PC-3 (cell line): ENCODE measurements around the gene ADORA3. TPM values are rescaled to one million over a fixed set of nuclear protein-coding genes. Genes with fewer than 3 reads are reported as not detected.

Source experiments
- ATAC-seq: fragments of 200-7000 bp; cut with Tn5 transposase; 2 replicates; pipeline ENCODE4 v1.9.1; 2020; ENCODE audit warnings: mild to moderate bottlenecking, moderate library complexity
- BruUV-seq: library from RNA; stranded (reverse); fragments of 400-500 nt; replicated peaks from 2 replicates; lab custom pipeline; 2021; lab: Mats Ljungman, UMichigan
- CTCF ChIA-PET: fragments of 300-600 bp; sonication (Branson Sonifier 250); formaldehyde crosslinking; loops from one replicate; lab custom pipeline; 2022; ENCODE audit warnings: antibody characterized with exemption; lab: Charles Lee
- POLR2A ChIA-PET: fragments of 300-600 bp; sonication (Branson Sonifier 250); formaldehyde crosslinking; loops from one replicate; lab custom pipeline; 2022; ENCODE audit warnings: antibody characterized with exemption; ENCODE audit not compliant: unreplicated experiment; lab: Charles Lee
- DNase-seq: peaks from one replicate; pipeline ENCODE4 v3.0.0-alpha.2; 2015
- H2AFZ ChIP-seq: fragments of 300-600 bp; sonication (generic); 2 replicates; pipeline ENCODE4 v1.6.0; 2016; ENCODE audit warnings: antibody characterized with exemption, low read length
- H3F3A ChIP-seq: fragments of 300-600 bp; sonication (generic); one replicate; pipeline ENCODE4 v1.6.0; 2017; ENCODE audit warnings: antibody characterized with exemption, low read length, control low read depth, mild to moderate bottlenecking; ENCODE audit not compliant: unreplicated experiment
- H3K27ac ChIP-seq: fragments of 300-600 bp; sonication (generic); 2 replicates; pipeline ENCODE4 v1.5.1; 2016; ENCODE audit warnings: mild to moderate bottlenecking, low read length
- H3K27me3 ChIP-seq: fragments of 300-600 bp; sonication (generic); 2 replicates; pipeline ENCODE4 v1.6.1; 2016; ENCODE audit warnings: low read length, mixed read lengths
- H3K36me3 ChIP-seq: fragments of 300-600 bp; sonication (generic); 2 replicates; pipeline ENCODE4 v1.6.1; 2016; ENCODE audit warnings: low read depth, mixed run types, low read length, mixed read lengths
- H3K4me1 ChIP-seq: fragments of 300-600 bp; sonication (generic); 2 replicates; pipeline ENCODE4 v1.5.1; 2016; ENCODE audit warnings: low read length; ENCODE audit not compliant: insufficient read depth
- H3K4me2 ChIP-seq: fragments of 300-600 bp; sonication (generic); 2 replicates; pipeline ENCODE4 v1.6.0; 2016; ENCODE audit warnings: low read length
- H3K4me3 ChIP-seq: fragments of 300-600 bp; sonication (generic); 2 replicates; pipeline ENCODE4 v1.5.1; 2016; ENCODE audit warnings: mild to moderate bottlenecking, low read length, mixed read lengths
- H3K79me2 ChIP-seq: fragments of 300-600 bp; sonication (generic); 2 replicates; pipeline ENCODE4 v1.6.1; 2017; ENCODE audit warnings: low read length, mixed read lengths
- H3K9ac ChIP-seq: fragments of 300-600 bp; sonication (generic); 2 replicates; pipeline ENCODE4 v1.6.0; 2016; ENCODE audit warnings: mild to moderate bottlenecking, low read length
- H3K9me2 ChIP-seq: fragments of 300-600 bp; sonication (generic); replicated peaks from 2 replicates; pipeline ENCODE4 v1.6.1; 2016; ENCODE audit warnings: mixed run types, low read length, mixed read lengths
- H3K9me3 ChIP-seq: fragments of 300-600 bp; sonication (generic); 2 replicates; pipeline ENCODE4 v1.6.1; 2016; ENCODE audit warnings: low read length, mixed read lengths
- H4K20me1 ChIP-seq: fragments of 300-600 bp; sonication (generic); 2 replicates; pipeline ENCODE4 v1.6.1; 2016; ENCODE audit warnings: low read length, mixed read lengths
- EZH2 ChIP-seq: fragments of 300-600 bp; sonication (generic); IDR thresholded peaks from one replicate; pipeline ENCODE4 v1.6.1; 2017; ENCODE audit warnings: antibody characterized with exemption, mild to moderate bottlenecking, low read length; ENCODE audit not compliant: unreplicated experiment
- EZH2phosphoT487 ChIP-seq: fragments of 300-600 bp; sonication (generic); IDR thresholded peaks from 2 replicates; pipeline ENCODE4 v1.6.1; 2018; ENCODE audit warnings: mild to moderate bottlenecking, antibody characterized with exemption, low read length, borderline replicate concordance
- intact Hi-C: fragments of 100-400 bp; cut with micrococcal nuclease; formaldehyde crosslinking; loops from 2 replicates; pipeline ENCODE4 v1.9.0; 2023
- total RNA-seq: library from RNA; depleted of rRNA; stranded (reverse); fragments of >200 nt; gene quantifications from 2 replicates; pipeline ENCODE4 v1.2.3, GENCODE V29; 2014
- TF ChIP-seq, protein P1 (sequence below): fragments of 300-600 bp; sonication (generic); conservative IDR thresholded peaks from 2 replicates; pipeline ENCODE4 v1.5.1; 2017; ENCODE audit warnings: antibody characterized with exemption, low read depth, mild to moderate bottlenecking, low read length

The ADORA3 gene
- total RNA-seq, 1 experiment from 2014 or later: not detected

GRCh38 chr1:111497592-111497991 lies 5.8 kb downstream of the ADORA3 start:
- H3K79me2 ChIP-seq: no peaks in the 10 kb centered on the region
- no peaks in the 10 kb centered on the region for H3K4me1 ChIP-seq
- H2AFZ ChIP-seq: no peak overlapping the region
- BruUV-seq: no TSS peak
- intact Hi-C loops: no loop called here
- H3K9ac ChIP-seq: no peak overlapping the region
- DNase-seq: no peak
- no peak for ATAC-seq
- H3K27ac ChIP-seq: no peak overlapping the region
- no peaks in the 10 kb centered on the region for H3K9me2 ChIP-seq
- H3K27me3 ChIP-seq: peaks cover 14% of the 10 kb centered on the region
- CTCF ChIA-PET: no interaction called here
- no peaks in the 10 kb centered on the region for H4K20me1 ChIP-seq
- no peaks in the 10 kb centered on the region for H3K9me3 ChIP-seq
- H3K36me3 ChIP-seq: no peaks in the 10 kb centered on the region
- H3K4me2 ChIP-seq: no peak overlapping the region
- H3K4me3 ChIP-seq: no peak overlapping the region
- TF ChIP-seq, protein P1, sequence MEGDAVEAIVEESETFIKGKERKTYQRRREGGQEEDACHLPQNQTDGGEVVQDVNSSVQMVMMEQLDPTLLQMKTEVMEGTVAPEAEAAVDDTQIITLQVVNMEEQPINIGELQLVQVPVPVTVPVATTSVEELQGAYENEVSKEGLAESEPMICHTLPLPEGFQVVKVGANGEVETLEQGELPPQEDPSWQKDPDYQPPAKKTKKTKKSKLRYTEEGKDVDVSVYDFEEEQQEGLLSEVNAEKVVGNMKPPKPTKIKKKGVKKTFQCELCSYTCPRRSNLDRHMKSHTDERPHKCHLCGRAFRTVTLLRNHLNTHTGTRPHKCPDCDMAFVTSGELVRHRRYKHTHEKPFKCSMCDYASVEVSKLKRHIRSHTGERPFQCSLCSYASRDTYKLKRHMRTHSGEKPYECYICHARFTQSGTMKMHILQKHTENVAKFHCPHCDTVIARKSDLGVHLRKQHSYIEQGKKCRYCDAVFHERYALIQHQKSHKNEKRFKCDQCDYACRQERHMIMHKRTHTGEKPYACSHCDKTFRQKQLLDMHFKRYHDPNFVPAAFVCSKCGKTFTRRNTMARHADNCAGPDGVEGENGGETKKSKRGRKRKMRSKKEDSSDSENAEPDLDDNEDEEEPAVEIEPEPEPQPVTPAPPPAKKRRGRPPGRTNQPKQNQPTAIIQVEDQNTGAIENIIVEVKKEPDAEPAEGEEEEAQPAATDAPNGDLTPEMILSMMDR: no peak
- TF ChIP-seq EZH2 (no peak), EZH2phosphoT487 (no peak)
- POLR2A ChIA-PET: no interaction called here
- H3F3A ChIP-seq: no peaks in the 10 kb centered on the region

GRCh38 chr1:111496398-111496797 lies 7.0 kb downstream of the ADORA3 start:
- Histone ChIP-seq H3K27me3 (peaks cover 14% of the 10 kb centered on the region), H3K79me2 (no peaks in the 10 kb centered on the region), H3K9me2 (no peaks in the 10 kb centered on the region), H3K4me2 (no peak overlapping the region), H3K9ac (no peak overlapping the region), H3K4me3 (no peak overlapping the region), H3K9me3 (no peaks in the 10 kb centered on the region), H3K36me3 (no peaks in the 10 kb centered on the region), H2AFZ (no peak overlapping the region), H3F3A (no peaks in the 10 kb centered on the region), H4K20me1 (no peaks in the 10 kb centered on the region), H3K27ac (no peak overlapping the region), H3K4me1 (no peaks in the 10 kb centered on the region)
- TF ChIP-seq EZH2 (no peak), EZH2phosphoT487 (no peak)
- TF ChIP-seq, protein P1: no peak
- ChIA-PET CTCF (interaction anchor here (1.5 kb wide), 1 partner anchor 15 kb away, joined by 3 read pairs; no protein-coding TSS in a partner anchor), POLR2A (interaction anchor here (0.7 kb wide), 1 partner anchor 1056 kb away, joined by 3 read pairs; no protein-coding TSS in a partner anchor)
- DNase-seq (no peak), ATAC-seq (peak; percentile 73)
- no TSS peak for BruUV-seq
- intact Hi-C loops: no loop called here

DNA sequence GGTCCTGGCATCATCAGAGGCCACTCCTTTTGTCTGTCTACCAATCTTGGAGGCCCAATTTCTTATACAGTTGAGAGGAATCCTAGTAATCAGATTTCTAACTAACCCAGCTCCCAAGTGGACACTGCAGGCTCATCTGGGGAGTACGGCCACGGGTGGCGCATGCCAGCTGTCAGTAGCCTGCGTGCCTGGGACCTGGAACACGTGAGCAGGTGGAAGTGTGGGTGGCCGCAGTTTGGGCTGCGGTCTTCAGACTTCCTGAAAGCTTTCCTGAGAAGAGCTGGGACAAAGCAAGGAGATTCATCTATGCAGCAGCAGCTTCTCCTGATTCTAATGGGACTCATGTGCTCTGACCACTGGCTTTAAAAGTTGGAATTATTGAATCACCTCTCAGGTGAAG lies 12.4 kb downstream of the ADORA3 start:
- Histone ChIP-seq H3F3A (no peaks in the 10 kb centered on the region), H2AFZ (no peak overlapping the region), H3K4me1 (peaks cover 9% of the 10 kb centered on the region), H3K36me3 (no peaks in the 10 kb centered on the region), H4K20me1 (no peaks in the 10 kb centered on the region), H3K4me2 (no peak overlapping the region), H3K9me2 (no peaks in the 10 kb centered on the region), H3K79me2 (no peaks in the 10 kb centered on the region), H3K9me3 (no peaks in the 10 kb centered on the region), H3K27ac (no peak overlapping the region), H3K9ac (no peak overlapping the region), H3K27me3 (peaks cover 14% of the 10 kb centered on the region), H3K4me3 (no peak overlapping the region)
- ChIA-PET CTCF (no interaction called here), POLR2A (no interaction called here)
- DNase-seq (no peak), ATAC-seq (no peak)
- TF ChIP-seq EZH2phosphoT487: no peak
- TF ChIP-seq, protein P1: no peak
- BruUV-seq: no TSS peak
- intact Hi-C loops: no loop called here
